GM19397 (cell line): ENCODE results near the gene C5orf22.
"Not testable (repeated sequence)": the region's sequence is repeated elsewhere in the genome, so short reads cannot be mapped to it uniquely, and the experiment has no call there.

Experiments
- ATAC-seq: cut with Tn5 transposase; IDR thresholded peaks from one replicate; pipeline ENCODE4 v1.9.1; 2021; ENCODE audit warnings: mild to moderate bottlenecking, moderate library complexity; ENCODE audit not compliant: unreplicated experiment

The C5orf22 gene

DNA sequence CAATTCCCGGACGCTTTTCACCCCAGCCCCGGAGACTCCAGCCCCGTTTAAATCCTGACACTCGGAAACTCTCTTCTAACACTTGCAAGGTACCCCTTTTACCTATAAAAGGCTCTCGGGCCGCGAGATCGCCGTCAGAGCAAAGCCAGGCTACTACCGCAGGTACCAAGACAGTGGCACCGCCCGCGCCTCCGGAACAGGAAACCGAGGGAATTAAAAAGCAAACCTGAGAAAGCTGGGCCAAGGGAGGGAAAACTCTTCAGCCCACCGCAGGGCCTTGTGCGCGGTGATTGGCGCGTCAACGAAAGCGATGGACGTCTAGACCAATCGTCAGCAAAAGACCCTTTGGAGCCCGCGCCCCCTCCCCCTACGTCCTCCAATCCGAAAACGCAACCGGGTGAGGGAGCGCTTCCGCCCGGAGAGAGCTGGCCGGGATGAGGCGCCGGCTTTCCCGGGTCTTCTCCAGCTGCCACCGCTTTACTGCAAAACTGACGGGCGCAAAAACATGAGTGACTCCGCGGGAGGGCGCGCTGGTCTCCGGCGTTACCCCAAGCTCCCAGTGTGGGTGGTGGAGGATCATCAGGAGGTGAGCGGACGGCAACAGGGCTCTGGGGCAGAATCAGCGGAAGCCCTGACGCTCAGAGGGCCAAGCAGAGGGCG, at the start of gene C5orf22, which contains the start of gene DROSHA:
Gene C5orf22 (plus strand): TSS at position 414 of the 660 bp plus-strand sequence. CDS start 92 bp downstream, at position 506.
Gene DROSHA (minus strand): TSS at position 206 of the 660 bp plus-strand sequence. CDS start 3,034 bp downstream, outside the sequence.
- ATAC-seq: peak; percentile 96

DNA sequence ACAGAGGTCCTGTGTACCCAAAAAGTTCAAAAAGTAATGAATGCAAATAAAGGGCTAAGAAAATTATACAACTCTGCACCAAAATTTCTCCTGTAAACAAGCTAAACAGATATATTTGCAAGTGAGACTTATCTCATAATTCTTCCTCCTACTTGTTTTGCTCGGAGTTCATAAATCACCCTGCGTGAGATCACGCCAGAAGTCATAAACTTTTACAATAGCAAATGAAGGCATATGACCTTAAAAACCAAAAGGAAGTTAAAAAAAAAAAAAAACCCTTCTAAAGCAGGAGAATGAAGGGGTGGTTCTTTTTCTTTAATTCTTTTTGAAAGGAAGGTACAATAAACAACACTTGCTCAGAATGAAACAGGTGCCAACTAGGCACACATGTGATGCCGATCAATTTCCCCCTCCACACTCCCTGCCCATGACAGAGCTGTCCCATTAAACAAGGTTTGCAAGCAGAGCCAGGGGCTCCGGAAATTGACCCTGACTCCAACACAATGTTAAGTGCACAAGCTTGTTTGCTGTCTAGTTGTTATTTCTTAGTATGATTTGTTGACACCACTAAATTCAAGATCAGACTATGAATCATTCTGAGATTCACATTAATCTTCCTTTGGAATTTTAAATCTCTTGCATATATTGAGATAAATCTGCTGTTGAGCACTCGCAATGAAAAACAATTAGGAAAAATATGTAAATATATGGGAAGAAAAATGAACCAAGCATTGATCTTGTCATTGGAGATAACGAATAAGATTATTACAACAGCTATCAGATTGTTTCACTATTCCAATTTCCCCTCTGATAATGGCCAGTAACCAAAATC, 46.5 kb upstream of the C5orf22 start:
- no peak for ATAC-seq

DNA sequence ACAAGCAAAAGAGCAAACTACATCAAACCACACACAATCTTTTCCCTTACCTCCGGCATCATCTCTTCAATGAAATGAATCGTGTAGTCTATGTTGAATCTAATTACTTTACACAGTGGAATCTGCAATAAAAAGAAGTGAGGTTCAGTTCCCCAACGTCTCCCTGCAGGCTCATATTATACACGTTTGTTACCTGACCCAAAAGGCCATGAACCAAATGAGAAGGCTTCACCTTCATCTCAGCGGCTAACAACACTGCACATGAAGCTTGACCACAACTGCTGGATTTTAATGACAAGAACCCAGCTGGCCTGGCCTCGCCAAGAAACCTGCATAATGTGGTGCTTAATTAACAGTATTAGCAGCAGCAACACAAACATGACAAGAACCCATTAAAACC, 45.7 kb upstream of the C5orf22 start:
- ATAC-seq: no peak

DNA sequence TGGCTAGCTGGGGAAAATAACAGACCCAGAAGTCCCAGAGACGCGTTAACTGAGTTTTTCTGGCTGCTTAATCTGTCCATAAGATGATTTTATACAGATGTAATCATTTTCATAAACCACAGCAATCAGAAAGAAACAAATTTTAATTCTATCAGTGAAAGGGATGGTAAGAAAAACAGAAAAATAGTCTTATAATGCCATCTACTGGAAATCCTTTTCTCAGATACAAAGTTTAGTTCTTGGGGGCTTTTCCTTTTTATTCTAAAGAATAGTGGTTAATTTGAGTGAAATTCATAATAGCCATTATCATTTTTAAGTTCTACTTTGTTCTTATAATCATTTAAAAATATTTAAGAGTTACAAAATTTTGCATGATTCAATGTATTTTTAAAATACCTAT, 44.6 kb upstream of the C5orf22 start:
- ATAC-seq: no peak

DNA sequence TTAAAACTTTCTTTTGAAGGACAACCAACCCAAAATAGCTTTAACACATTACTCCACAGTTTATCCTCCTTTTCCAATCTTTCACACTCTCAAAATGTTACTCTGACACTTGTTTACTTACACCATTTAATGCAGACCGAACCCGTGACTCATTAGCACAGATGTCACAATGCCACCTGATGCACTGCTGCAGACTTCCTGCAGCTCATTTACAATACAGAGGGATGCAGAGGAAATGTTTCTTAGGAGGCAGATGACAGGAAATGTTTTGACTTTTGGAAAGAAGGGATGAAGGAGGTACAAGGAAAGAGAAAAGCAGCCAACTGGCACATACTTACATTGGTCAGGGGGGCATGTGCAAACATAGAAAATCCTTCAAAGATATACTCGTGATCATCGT, 39.2 kb upstream of the C5orf22 start:
- no peak for ATAC-seq

DNA sequence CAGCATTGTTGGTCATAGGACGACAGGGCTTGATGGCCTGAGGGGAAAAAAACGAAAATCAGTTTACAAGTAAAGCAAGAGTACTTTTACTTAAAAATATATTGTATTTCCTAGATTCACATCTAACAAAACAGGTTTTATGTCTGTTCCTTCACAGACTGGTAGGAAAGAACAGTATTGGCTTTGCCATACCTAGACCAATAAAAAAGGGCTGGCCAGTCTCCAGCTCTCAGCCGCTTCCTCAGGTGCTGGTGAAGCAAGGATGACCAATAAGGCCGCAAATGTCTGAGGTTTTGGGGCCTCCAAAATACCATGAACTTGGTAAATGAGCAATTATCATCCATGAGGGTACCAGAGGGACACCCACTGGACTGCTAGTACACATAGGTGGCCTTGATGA, 36.8 kb upstream of the C5orf22 start:
- ATAC-seq: no peak

DNA sequence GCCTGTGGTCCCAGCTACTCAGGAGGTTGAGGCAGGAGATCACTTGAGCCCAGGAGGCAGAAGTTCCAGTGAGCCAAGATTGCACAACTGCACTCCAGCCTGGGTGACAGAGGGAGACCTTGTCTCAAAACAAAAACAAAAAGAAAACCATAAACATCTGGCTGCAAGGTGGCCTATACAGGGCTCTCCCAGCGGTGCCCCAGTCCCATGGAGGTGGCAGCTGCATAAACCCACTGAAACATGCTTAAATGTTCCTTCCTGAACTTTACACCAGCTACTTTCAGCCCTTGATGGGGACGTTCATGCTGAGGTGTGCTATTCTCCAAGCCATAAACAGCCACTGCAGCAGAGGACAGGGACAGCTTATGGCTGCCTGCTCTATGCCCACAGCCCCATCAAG, 35.8 kb upstream of the C5orf22 start:
- no peak for ATAC-seq

DNA sequence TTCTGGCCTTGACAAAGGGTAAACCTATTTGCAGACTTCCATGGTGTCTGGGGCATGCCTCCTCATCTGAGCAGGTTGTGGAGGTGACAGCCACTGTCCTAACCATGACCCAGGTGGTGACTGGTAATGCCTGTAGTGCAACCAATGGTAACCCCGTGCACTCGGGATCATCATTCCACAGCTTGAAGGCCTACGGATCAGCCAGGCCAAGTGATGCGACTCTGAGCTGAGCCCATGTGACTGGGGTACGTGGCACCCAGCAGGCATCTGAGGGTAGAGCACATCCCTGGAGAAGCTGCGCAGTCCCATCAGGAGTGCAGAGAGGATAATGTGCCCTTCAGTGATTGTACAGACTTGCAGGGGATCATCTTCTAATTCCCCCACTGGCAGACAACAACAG, 35.2 kb upstream of the C5orf22 start:
- no peak for ATAC-seq

DNA sequence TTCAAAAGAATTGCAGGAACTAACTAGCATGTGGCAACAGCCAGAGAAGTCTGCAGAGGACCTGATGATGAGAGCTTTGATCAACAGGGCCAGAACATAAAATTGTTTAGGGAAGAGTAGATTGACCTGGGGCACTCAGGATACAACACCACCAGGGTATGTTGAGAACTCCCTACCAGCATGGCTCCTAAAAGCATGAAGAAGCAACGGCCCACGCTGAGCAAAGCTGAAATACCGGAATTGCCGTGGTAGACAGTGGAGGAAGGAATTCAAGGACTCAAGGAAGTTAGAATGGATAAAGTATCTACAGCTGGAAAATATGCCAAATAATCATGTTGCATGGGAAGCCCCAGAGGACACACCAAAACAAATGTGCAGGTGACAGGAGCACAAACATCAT, 31.8 kb upstream of the C5orf22 start:
- ATAC-seq: no peak

DNA sequence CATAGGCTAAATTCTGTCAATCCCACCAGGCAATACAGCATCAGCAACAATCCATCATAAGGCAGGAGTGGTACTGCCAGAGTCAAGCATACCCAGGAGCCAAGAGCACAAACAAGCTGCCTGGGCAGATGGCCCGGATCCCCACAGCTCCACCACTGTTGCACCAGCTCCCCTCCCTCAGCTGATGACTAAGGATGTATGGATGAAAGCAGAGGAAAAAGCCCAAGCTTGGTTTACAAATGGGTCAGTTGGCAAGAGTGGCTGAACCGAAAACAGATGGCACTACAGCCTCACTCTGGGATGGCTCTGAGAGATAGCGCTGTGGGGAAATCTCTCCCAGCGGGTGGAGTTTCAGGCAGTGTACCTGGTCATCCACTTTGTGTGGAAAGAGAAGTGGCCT, 29.6 kb upstream of the C5orf22 start:
- no peak for ATAC-seq

DNA sequence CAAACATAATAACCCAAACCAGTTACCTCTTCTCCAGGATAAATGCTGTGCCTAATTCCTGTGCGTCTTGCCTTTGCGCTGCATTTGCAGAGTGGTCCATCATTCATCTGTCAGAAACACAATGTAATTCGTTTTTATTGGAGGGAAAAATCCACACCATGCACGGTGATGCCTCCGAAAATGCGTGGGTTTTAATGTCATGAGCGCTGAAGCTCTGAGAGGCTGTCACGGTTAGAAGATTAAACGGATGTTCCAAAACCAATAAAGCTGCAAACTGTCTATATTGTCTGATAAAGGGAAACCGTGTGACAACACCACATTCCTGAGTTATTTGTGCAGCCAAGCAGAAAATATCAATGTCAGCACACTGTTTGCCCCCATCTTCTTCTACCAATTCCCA, 27.6 kb upstream of the C5orf22 start:
- no peak for ATAC-seq

DNA sequence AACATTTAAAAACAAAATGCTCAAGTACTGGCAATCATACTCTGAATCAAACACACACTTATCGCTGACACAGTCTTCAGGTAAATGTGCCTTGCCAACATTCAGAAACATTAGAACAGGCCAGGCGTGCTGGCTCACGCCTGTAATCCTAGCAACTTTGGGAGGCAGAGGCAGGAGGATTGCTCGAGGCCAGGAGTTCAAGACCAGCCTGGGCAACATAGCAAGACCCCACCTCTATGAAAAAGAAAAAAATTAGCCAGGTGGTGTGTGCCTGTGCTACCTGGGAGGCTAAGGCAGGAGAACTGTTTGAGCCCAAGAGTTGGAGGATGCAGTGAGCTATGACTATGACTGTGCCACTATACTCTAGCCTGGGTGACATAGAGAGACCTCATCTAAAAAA, 20.8 kb upstream of the C5orf22 start:
- ATAC-seq: no peak

DNA sequence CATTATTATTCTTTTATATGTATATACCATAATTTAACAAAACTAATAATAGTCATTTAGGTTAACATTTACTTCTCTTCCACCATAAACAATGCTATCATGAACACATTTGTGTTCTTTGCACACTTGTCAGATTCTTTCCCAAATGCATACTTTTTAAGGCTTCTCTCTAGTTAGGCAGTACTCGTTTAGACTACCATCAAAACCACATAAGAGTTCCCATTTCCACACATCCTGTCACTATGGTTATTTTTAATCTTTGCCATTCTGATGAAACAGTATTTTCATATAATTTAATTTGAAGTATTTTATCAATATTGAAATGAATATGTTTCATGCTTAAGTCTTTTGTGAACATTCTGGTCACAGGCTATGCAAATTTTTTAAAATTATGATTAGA, 15.3 kb upstream of the C5orf22 start:
- ATAC-seq: no peak

DNA sequence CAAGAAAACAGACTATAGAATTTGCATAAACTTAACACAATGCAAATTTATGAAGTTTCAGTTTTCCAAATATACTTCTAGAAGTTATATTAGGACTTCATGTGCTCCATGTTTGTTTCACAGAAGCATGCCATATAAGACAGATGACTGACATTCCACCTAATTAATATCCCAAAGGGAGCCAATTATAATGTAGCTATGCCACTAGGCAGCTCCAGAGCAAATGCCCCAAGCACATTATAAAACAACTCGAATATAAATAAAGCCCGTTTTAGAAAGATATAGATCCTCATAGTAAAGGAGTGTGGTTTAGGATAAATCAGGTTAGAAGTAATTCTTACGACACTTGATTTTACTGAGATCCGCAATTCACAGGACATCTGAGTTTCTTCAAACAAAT, 9.1 kb upstream of the C5orf22 start:
- ATAC-seq: no peak

DNA sequence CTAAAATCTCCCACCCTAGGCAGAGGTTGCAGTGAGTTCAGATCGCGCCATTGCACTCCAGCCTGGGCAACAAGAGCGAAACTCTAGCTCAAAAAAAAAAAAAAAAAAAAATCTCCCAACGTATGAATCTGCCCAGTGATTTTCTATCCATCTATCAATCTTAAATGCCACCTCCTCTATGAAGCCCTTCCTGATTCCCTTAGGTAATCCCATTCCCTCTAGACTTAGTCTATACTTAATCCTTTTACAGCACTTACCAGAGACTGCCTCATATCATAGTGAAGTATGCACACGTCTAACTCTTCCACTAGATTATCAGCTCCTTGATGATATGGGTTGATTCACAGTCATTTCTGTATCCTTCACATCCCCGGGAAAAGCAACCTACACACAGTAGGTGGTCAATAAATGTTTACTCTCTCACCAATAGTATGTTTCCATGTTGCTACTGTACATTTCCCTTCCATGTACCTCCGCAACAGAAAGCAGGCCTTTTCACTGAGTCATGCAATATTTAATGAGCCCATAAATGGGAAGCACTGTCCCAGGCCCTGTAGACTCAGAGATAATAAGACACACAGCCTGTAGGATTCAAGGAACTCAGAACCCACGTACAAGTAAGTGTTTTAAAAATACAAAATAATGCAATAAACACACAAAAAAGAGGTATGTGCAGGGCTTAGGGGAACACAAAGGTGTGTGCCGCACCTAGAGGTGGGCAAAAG, 1.4 kb upstream of the C5orf22 start:
- no peak for ATAC-seq

DNA sequence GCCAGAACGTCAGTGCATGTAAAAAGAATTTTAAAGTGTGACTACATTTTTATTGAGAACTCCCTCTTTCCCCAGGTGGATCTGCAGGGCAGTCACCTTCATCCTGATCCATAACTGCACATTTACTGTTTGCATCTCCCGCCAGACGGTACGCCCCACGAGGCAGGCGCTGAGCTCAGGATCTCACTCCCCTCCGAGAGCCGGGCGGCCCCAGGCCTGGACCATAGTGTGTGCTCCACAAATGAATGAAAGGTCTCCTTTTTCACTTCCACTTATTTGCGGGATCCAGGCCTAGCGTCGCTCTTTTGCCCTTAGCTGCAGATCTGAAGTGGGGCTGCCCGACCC, 586 bp upstream of the C5orf22 start:
- ATAC-seq: peak; percentile 27

DNA sequence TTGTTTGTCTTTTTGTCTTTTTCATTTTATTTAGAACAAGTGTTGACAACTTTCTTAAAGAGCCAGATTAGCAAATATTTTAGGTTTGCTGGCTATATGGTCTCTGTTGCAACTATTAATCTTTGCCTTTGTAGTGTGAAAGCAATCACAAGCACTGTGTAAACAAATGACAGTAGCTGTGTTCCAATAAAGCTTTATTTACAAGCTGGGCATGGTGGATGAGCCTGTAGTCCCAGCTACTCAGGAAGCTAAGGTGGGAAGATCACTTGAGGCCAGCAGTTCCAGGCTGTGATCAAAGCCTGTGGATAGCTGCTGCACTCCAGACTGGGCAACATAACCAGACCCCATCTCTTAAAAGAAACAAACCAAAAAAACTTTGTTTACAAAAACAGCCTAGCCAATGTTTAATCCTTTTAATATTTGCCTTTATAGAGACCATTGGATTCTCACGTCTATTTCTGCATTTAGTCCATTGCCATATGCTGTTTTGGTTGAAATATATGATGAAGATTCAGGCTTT, 2.5 kb downstream of the C5orf22 start:
- ATAC-seq: no peak

DNA sequence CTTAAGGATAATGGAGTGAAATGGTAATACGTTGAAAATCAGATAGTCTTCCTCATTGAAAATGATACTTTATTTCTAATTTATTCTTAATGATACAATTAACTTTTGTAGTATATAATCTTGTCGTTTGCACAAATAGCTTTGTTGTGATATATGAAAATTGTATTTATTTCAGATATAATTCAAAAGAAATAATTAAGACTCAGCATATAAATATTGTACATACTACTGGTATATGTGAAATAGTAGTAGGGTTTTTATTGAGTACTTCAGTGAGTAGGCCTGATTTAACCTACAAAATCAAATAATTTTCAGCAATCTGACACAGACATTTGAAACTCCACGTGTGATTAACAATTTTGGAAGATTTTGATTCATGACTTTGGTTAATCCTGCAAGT, 4.8 kb downstream of the C5orf22 start:
- no peak for ATAC-seq

DNA sequence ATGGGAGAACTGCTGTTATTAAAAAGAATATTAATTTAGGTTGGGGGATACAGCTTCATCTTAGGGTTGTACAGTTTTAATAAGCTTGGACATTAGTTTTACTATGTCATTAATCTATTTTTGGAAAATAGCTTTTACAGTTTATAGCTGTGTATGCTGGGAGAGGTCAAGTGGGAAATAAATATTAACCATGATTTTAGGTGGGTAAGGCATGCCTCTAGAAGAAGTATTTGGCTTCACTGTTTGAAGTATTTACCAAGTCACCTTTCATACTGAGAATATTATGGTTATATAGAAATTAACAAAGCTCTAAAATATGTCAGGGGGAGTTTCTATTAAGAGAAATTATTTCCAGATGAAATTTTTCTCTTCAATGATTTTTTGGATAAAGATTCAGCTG, 5.2 kb downstream of the C5orf22 start:
- no peak for ATAC-seq

DNA sequence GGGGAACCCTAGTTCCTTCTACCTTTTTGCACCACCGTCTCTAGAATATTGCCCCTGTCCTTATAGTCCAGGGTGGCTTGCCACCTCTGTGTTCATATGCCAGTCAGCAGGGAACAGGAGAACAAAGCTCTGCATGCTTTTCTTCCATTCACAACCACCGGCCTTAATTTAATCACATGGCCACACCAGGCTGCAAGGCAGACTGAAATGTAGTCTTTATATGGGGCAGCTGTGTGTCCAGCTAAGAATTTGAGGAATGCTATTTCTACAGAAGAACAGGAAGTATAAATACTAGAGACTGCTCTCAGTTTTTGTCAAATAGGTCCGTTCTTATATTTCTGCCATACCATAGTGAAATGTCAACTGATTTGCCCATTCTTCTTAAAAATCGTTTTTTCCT, 5.8 kb downstream of the C5orf22 start:
- ATAC-seq: no peak

DNA sequence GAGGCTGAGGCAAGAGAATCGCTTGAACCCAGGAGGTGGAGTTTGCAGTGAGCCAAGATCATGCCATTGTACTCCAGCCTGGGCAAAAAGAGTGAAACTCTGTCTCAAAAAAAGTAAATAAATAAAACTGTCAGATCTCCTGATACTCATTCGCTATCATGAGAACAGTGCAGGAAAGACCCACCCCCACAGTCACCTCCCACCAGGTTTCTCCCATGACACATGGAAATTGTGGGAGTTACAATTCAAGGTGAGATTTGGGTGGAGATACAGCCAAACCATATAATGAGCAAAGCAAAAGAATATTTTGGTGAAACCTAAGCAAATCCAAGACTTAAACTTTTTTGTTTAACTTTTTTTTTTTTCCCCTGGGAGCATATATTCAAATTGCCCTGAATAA, 17.0 kb downstream of the C5orf22 start:
- ATAC-seq: not testable (repeated sequence)

DNA sequence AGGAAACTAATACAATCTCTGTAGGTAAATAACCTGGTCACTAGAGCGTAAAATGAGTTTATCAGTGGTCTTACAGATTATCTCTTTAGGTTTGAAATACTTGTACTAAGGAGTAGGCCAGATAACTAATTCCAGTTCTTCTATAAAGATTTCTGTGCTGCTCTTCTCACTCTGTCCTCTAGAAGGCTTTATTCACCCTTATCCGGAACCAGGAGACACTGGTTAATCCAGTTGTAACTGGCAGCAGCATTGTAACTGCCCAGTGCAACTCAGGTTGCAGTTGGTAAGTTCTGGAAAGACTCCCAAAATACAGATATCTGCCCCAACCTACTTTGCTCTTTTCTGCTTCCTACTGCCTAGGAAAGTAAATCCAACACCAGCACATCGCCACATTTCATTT, 19.8 kb downstream of the C5orf22 start:
- no peak for ATAC-seq
